NB4 (cell line): ENCODE measurements around the gene CTAG2.
"Not testable (repeated sequence)": the region's sequence is repeated elsewhere in the genome, so short reads cannot be mapped to it uniquely, and the experiment has no call there.

ENCODE experiments used
- POLR2A ChIP-seq: IDR thresholded peaks from 2 replicates; pipeline ENCODE4 v1.6.1; 2011; ENCODE audit warnings: mild to moderate bottlenecking; ENCODE audit not compliant: insufficient read length; ENCODE audit errors: extremely low read depth
- TF ChIP-seq, protein P1 (sequence below): IDR thresholded peaks from one replicate; pipeline ENCODE4 v1.5.1; 2012; ENCODE audit warnings: low read depth, low read length

DNA sequence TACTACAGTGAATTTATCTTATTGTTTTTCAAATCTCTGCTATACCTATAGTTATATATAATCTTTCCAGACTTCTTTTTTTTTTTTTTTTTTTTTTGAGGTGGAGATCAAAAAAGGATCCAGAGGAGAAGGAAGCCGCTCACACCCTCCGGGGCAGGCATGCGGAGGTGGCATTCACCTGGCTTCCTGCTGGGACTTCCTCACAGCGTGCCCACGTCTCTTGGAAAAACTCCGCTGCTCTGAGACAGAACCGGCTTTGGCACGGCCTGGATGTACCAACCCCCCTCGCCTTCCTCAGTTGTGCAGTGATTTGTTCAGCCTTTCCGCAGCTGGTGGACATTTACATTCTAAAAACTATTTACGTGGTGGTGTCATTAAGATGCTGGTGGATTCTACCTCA, 45.4 kb downstream of the CTAG2 start:
- TF ChIP-seq, protein P1, sequence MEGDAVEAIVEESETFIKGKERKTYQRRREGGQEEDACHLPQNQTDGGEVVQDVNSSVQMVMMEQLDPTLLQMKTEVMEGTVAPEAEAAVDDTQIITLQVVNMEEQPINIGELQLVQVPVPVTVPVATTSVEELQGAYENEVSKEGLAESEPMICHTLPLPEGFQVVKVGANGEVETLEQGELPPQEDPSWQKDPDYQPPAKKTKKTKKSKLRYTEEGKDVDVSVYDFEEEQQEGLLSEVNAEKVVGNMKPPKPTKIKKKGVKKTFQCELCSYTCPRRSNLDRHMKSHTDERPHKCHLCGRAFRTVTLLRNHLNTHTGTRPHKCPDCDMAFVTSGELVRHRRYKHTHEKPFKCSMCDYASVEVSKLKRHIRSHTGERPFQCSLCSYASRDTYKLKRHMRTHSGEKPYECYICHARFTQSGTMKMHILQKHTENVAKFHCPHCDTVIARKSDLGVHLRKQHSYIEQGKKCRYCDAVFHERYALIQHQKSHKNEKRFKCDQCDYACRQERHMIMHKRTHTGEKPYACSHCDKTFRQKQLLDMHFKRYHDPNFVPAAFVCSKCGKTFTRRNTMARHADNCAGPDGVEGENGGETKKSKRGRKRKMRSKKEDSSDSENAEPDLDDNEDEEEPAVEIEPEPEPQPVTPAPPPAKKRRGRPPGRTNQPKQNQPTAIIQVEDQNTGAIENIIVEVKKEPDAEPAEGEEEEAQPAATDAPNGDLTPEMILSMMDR, result not testable (repeated sequence)
- TF ChIP-seq POLR2A, result not testable (repeated sequence)
